Naive thymus-derived CD4-positive, alpha-beta T cell (primary cell): ENCODE results near the gene XRCC6. TPM values are rescaled to one million over a fixed set of nuclear protein-coding genes. Genes with fewer than 3 reads are reported as not detected.
A peak's percentile ranks its signal among the peaks of the same experiment; 100 is the strongest.

ENCODE experiments used
- ATAC-seq: fragments of 150-1000 bp; cut with Tn5 transposase; 2 replicates; pipeline ENCODE4 v1.10.0; 2021; ENCODE audit warnings: mild to moderate bottlenecking, moderate library complexity
- CTCF ChIA-PET: fragments of 350-600 bp; sonication (Branson Sonifier 250); formaldehyde crosslinking; loops from one replicate; lab custom pipeline; 2021; ENCODE audit warnings: antibody characterized with exemption; lab: Charles Lee
- POLR2A ChIA-PET: fragments of 350-600 bp; sonication (Branson Sonifier 250); formaldehyde crosslinking; loops from one replicate; lab custom pipeline; 2021; ENCODE audit warnings: antibody characterized with exemption, inconsistent platforms; lab: Charles Lee
- DNase-seq, 9 donors: peaks; one replicate each; pipeline versions ENCODE4 v3.0.0 to v3.0.0-alpha.2; 2020 to 2022; ENCODE audit warnings: mixed read lengths in 1 of 9
- H3K27ac ChIP-seq: one replicate; pipeline ENCODE4 v1.7.0; 2013; ENCODE audit warnings: mild to moderate bottlenecking, low read depth, low read length, moderate library complexity
- H3K27me3 ChIP-seq, 2 donors: one replicate each; pipeline ENCODE4 v1.7.0; 2013; ENCODE audit warnings: low read length in 2 of 2, mild to moderate bottlenecking in 2 of 2, moderate library complexity in 2 of 2; ENCODE audit not compliant: control insufficient read depth in 2 of 2, insufficient read depth in 2 of 2
- H3K36me3 ChIP-seq, 3 experiments: 1 replicate in 2 of 3; 2 replicates in 1 of 3; pipeline ENCODE4 v1.7.0; 2013; ENCODE audit warnings: low read length in 3 of 3, mild to moderate bottlenecking in 3 of 3, moderate library complexity in 1 of 3; ENCODE audit not compliant: insufficient read depth in 3 of 3, control insufficient read depth in 2 of 3
- H3K4me1 ChIP-seq, 2 donors: one replicate each; pipeline ENCODE4 v1.7.0; 2013; ENCODE audit warnings: low read length in 2 of 2, mild to moderate bottlenecking in 2 of 2, moderate library complexity in 1 of 2; ENCODE audit not compliant: control insufficient read depth in 2 of 2, insufficient read depth in 2 of 2
- H3K4me3 ChIP-seq: 2 replicates; pipeline ENCODE4 v1.7.0; 2013; ENCODE audit warnings: mild to moderate bottlenecking, low read length
- H3K9me3 ChIP-seq, 3 experiments: 1 replicate in 2 of 3; 2 replicates in 1 of 3; pipeline ENCODE4 v1.7.0; 2013; ENCODE audit warnings: low read length in 3 of 3; ENCODE audit not compliant: control insufficient read depth in 2 of 3
- H3K27ac Mint-ChIP-seq, 9 donors: one replicate each; pipeline ENCODE4 v1.8.0; 2020 to 2022; ENCODE audit warnings: mixed read lengths in 9 of 9, mild to moderate bottlenecking in 8 of 9, moderate library complexity in 5 of 9, inconsistent platforms in 2 of 9
- H3K27me3 Mint-ChIP-seq, 5 donors: one replicate each; pipeline ENCODE4 v1.8.0; 2021 to 2022; ENCODE audit warnings: mixed read lengths in 5 of 5, mild to moderate bottlenecking in 1 of 5
- H3K36me3 Mint-ChIP-seq, 5 donors: one replicate each; pipeline ENCODE4 v1.8.0; 2020 to 2022; ENCODE audit warnings: mixed read lengths in 5 of 5, mild to moderate bottlenecking in 3 of 5, inconsistent platforms in 1 of 5
- H3K4me1 Mint-ChIP-seq, 7 donors: one replicate each; pipeline ENCODE4 v1.8.0; 2020 to 2022; ENCODE audit warnings: mixed read lengths in 7 of 7, mild to moderate bottlenecking in 3 of 7, inconsistent platforms in 1 of 7
- H3K4me3 Mint-ChIP-seq, 10 donors: one replicate each; pipeline ENCODE4 v1.8.0; 2020 to 2022; ENCODE audit warnings: mild to moderate bottlenecking in 10 of 10, mixed read lengths in 10 of 10, moderate library complexity in 6 of 10, inconsistent platforms in 2 of 10
- H3K9me3 Mint-ChIP-seq, 11 donors: one replicate each; pipeline ENCODE4 v1.8.0; 2020 to 2022; ENCODE audit warnings: mixed read lengths in 11 of 11, mild to moderate bottlenecking in 4 of 11, inconsistent platforms in 1 of 11, moderate library complexity in 1 of 11
- intact Hi-C, 2 donors: fragments of 100-400 bp; cut with micrococcal nuclease; formaldehyde crosslinking; loops; one replicate each; pipeline ENCODE4 v1.15.1; 2023
- polyA plus RNA-seq, 2 donors: library from polyadenylated mRNA; unstranded; fragments of 300-500 nt; fragmentation: Illumina TruSeq; gene quantifications; one replicate each; pipeline ENCODE4 v1.2.3, GENCODE V29; 2021
- total RNA-seq, 6 experiments: library from RNA in 5 of 6; stranded (reverse) in 5 of 6; gene quantifications; 1 replicate in 5 of 6; 2 replicates in 1 of 6; pipeline ENCODE4 v1.2.3 and lab custom pipeline; 2021 to 2026

The XRCC6 gene
- total and polyA plus RNA-seq, 7 experiments from 2014 or later = 139 to 542 (median 168) TPM

GRCh38 chr22:41647771-41648170 lies 26.7 kb downstream of the XRCC6 start:
- H3K27me3 Mint-ChIP-seq = no peaks in the 10 kb centered on the region
- ChIA-PET CTCF (no interaction called here), POLR2A (no interaction called here)
- no peak for ATAC-seq
- Histone ChIP-seq H3K9me3 (no peaks in the 10 kb centered on the region), H3K27me3 (no peaks in the 10 kb centered on the region), H3K4me3 (no peak overlapping the region), H3K27ac (no peak overlapping the region), H3K4me1 (no peaks in the 10 kb centered on the region), H3K36me3 (peaks cover 25 to 85% (median 29%) of the 10 kb centered on the region in 3 experiments)
- H3K9me3 Mint-ChIP-seq = no peaks in the 10 kb centered on the region
- DNase-seq = no peak
- peak overlapping the region in 2 of 9 donors; percentile 22 to 54 for H3K27ac Mint-ChIP-seq
- no peak overlapping the region for H3K4me3 Mint-ChIP-seq
- H3K4me1 Mint-ChIP-seq = peaks cover 0 to 10% (median 7%) of the 10 kb centered on the region in 7 donors
- H3K36me3 Mint-ChIP-seq = peaks cover 5 to 18% (median 10%) of the 10 kb centered on the region in 5 donors
- intact Hi-C loops = no loop called here

- DNase-seq (no peak), ATAC-seq (no peak)
- Histone ChIP-seq H3K4me3 (no peak overlapping the region), H3K27me3 (no peaks in the 10 kb centered on the region), H3K27ac (no peak overlapping the region), H3K9me3 (no peaks in the 10 kb centered on the region), H3K36me3 (peaks cover 31 to 85% (median 34%) of the 10 kb centered on the region in 3 experiments), H3K4me1 (no peaks in the 10 kb centered on the region)
- H3K4me3 Mint-ChIP-seq = no peak overlapping the region
- H3K36me3 Mint-ChIP-seq = peaks cover 5 to 17% (median 10%) of the 10 kb centered on the region in 5 donors
- peak overlapping the region in 3 of 9 donors; percentile 28 to 54 (median 48) for H3K27ac Mint-ChIP-seq
- peaks cover 0 to 10% (median 7%) of the 10 kb centered on the region in 7 donors for H3K4me1 Mint-ChIP-seq
- ChIA-PET CTCF (no interaction called here), POLR2A (no interaction called here)
- intact Hi-C loops = no loop called here
- H3K27me3 Mint-ChIP-seq = no peaks in the 10 kb centered on the region
- H3K9me3 Mint-ChIP-seq = no peaks in the 10 kb centered on the region
Observed at GRCh38 chr22:41648432-41648831, 27.3 kb downstream of the XRCC6 start.

GRCh38 chr22:41650229-41650628 lies 29.1 kb downstream of the XRCC6 start:
- no peak for ATAC-seq
- Histone ChIP-seq H3K36me3 (peaks cover 48 to 88% (median 49%) of the 10 kb centered on the region in 3 experiments), H3K9me3 (no peaks in the 10 kb centered on the region), H3K27ac (no peak overlapping the region), H3K4me1 (no peaks in the 10 kb centered on the region), H3K27me3 (no peaks in the 10 kb centered on the region), H3K4me3 (no peak overlapping the region)
- intact Hi-C loops = no loop called here
- Mint-ChIP-seq H3K4me1 (peaks cover 0 to 14% (median 7%) of the 10 kb centered on the region in 7 donors), H3K27me3 (no peaks in the 10 kb centered on the region), H3K9me3 (no peaks in the 10 kb centered on the region), H3K4me3 (peak overlapping the region in 1 of 10 donors; percentile 25), H3K36me3 (peaks cover 5 to 27% (median 14%) of the 10 kb centered on the region in 5 donors), H3K27ac (peak overlapping the region in 2 of 9 donors; percentile 18 to 43)
- ChIA-PET POLR2A (interaction anchor here (0.6 kb wide), 1 partner anchor 432 kb away, joined by 4 read pairs; no protein-coding TSS in a partner anchor), CTCF (no interaction called here)
- DNase-seq = no peak

GRCh38 chr22:41650821-41651220 lies 29.7 kb downstream of the XRCC6 start:
- H3K36me3 ChIP-seq = peaks cover 49 to 88% (median 54%) of the 10 kb centered on the region in 3 experiments
- H3K27me3 ChIP-seq = no peaks in the 10 kb centered on the region
- ChIA-PET POLR2A (interaction anchor here (0.6 kb wide), 1 partner anchor 731 kb away, joined by 4 read pairs; no protein-coding TSS in a partner anchor), CTCF (interaction anchor here (0.7 kb wide), 1 partner anchor 46 kb away, joined by 5 read pairs; no protein-coding TSS in a partner anchor)
- H3K4me1 Mint-ChIP-seq = peaks cover 0 to 14% (median 7%) of the 10 kb centered on the region in 7 donors
- intact Hi-C loops = no loop called here
- peaks cover 5 to 30% (median 14%) of the 10 kb centered on the region in 5 donors for H3K36me3 Mint-ChIP-seq
- no peaks in the 10 kb centered on the region for H3K9me3 Mint-ChIP-seq
- H3K4me3 ChIP-seq = no peak overlapping the region
- H3K9me3 ChIP-seq = no peaks in the 10 kb centered on the region
- H3K27me3 Mint-ChIP-seq = no peaks in the 10 kb centered on the region
- peak overlapping the region in 1 of 10 donors; percentile 25 for H3K4me3 Mint-ChIP-seq
- no peak overlapping the region for H3K27ac ChIP-seq
- H3K27ac Mint-ChIP-seq = peak overlapping the region in 1 of 9 donors; percentile 18
- DNase-seq (no peak), ATAC-seq (no peak)
- H3K4me1 ChIP-seq = no peaks in the 10 kb centered on the region

- no peak overlapping the region for H3K27ac ChIP-seq
- H3K36me3 ChIP-seq = peaks cover 58 to 92% (median 67%) of the 10 kb centered on the region in 3 experiments
- ChIA-PET CTCF (no interaction called here), POLR2A (interaction anchor here (0.5 to 1.4 kb wide), 7 partner anchors 11 to 761 kb away, joined by 3 to 4 read pairs (median 3); no protein-coding TSS in a partner anchor)
- DNase-seq (no peak), ATAC-seq (no peak)
- peak overlapping the region in 1 of 9 donors; percentile 14 for H3K27ac Mint-ChIP-seq
- no peaks in the 10 kb centered on the region for H3K9me3 Mint-ChIP-seq
- H3K9me3 ChIP-seq = no peaks in the 10 kb centered on the region
- H3K4me1 ChIP-seq = no peaks in the 10 kb centered on the region
- intact Hi-C loops = no loop called here
- H3K4me1 Mint-ChIP-seq = peaks cover 0 to 8% (median 0%) of the 10 kb centered on the region in 7 donors
- no peak overlapping the region for H3K4me3 Mint-ChIP-seq
- no peaks in the 10 kb centered on the region for H3K27me3 Mint-ChIP-seq
- no peak overlapping the region for H3K4me3 ChIP-seq
- no peaks in the 10 kb centered on the region for H3K27me3 ChIP-seq
- H3K36me3 Mint-ChIP-seq = peaks cover 5 to 29% (median 14%) of the 10 kb centered on the region in 5 donors
Observed at GRCh38 chr22:41654322-41654721, 33.2 kb downstream of the XRCC6 start.

- Histone ChIP-seq H3K9me3 (no peaks in the 10 kb centered on the region), H3K27me3 (no peaks in the 10 kb centered on the region), H3K27ac (no peak overlapping the region), H3K36me3 (peaks cover 64 to 95% (median 75%) of the 10 kb centered on the region in 3 experiments), H3K4me3 (no peak overlapping the region), H3K4me1 (no peaks in the 10 kb centered on the region)
- Mint-ChIP-seq H3K27me3 (no peaks in the 10 kb centered on the region), H3K27ac (no peak overlapping the region), H3K4me3 (no peak overlapping the region), H3K9me3 (no peaks in the 10 kb centered on the region), H3K4me1 (peaks cover 0 to 6% (median 0%) of the 10 kb centered on the region in 7 donors), H3K36me3 (peaks cover 12 to 36% (median 23%) of the 10 kb centered on the region in 5 donors)
- CTCF ChIA-PET = no interaction called here
- no peak for DNase-seq
- ATAC-seq = no peak
- intact Hi-C loops = no loop called here
- POLR2A ChIA-PET = interaction anchor here (0.6 to 1.0 kb wide), 2 partner anchors 11 to 362 kb away, joined by 3 read pairs; no protein-coding TSS in a partner anchor
Observed at GRCh38 chr22:41656556-41656955, 35.5 kb downstream of the XRCC6 start.
